CD4-positive, CD25-positive, alpha-beta regulatory T cell (primary cell): ENCODE data around the gene IMMP2L. TPM values are rescaled to one million over a fixed set of nuclear protein-coding genes. Genes with fewer than 3 reads are reported as not detected.

Experiments
- ATAC-seq, 2 donors: fragments of 150-1000 bp; cut with Tn5 transposase; one replicate each; pipeline ENCODE4 v1.10.0; 2021; ENCODE audit warnings: low read depth in 2 of 2, moderate number of reproducible peaks in 2 of 2, moderate library complexity in 1 of 2
- DNase-seq, 3 donors: peaks; one replicate each; pipeline versions ENCODE4 v3.0.0 to v3.0.0-alpha.2; 2012 to 2022; ENCODE audit warnings: mixed read lengths in 1 of 3
- H3K27ac ChIP-seq: one replicate; pipeline ENCODE4 v1.7.0; 2013; ENCODE audit warnings: mild to moderate bottlenecking, low read length; ENCODE audit not compliant: insufficient read depth, poor library complexity, severe bottlenecking
- H3K27me3 ChIP-seq: one replicate; pipeline ENCODE4 v1.7.0; 2013; ENCODE audit warnings: low read length; ENCODE audit not compliant: control insufficient read depth, insufficient read depth
- H3K36me3 ChIP-seq: one replicate; pipeline ENCODE4 v1.7.0; 2013; ENCODE audit warnings: mild to moderate bottlenecking, low read length, moderate library complexity; ENCODE audit not compliant: control insufficient read depth, insufficient read depth
- H3K4me1 ChIP-seq: 2 replicates; pipeline ENCODE4 v1.7.0; 2013; ENCODE audit warnings: mild to moderate bottlenecking, low read length; ENCODE audit not compliant: insufficient read depth, control insufficient read depth, poor library complexity, severe bottlenecking
- H3K4me3 ChIP-seq: one replicate; pipeline ENCODE4 v1.7.0; 2013; ENCODE audit warnings: low read depth, mild to moderate bottlenecking, low read length, moderate library complexity
- H3K9me3 ChIP-seq, 2 experiments: 1 replicate in 1 of 2; 2 replicates in 1 of 2; pipeline ENCODE4 v1.7.0; 2013; ENCODE audit warnings: low read length in 2 of 2, mild to moderate bottlenecking in 1 of 2, moderate library complexity in 1 of 2; ENCODE audit not compliant: control insufficient read depth in 2 of 2
- H3K27ac Mint-ChIP-seq, 3 donors: one replicate each; pipeline ENCODE4 v1.8.0; 2020 to 2022; ENCODE audit warnings: mild to moderate bottlenecking in 3 of 3, mixed read lengths in 3 of 3, moderate library complexity in 2 of 3
- H3K27me3 Mint-ChIP-seq: one replicate; pipeline ENCODE4 v1.8.0; 2022; ENCODE audit warnings: mild to moderate bottlenecking, mixed read lengths
- H3K36me3 Mint-ChIP-seq: one replicate; pipeline ENCODE4 v1.8.0; 2020; ENCODE audit warnings: mixed read lengths
- H3K4me1 Mint-ChIP-seq, 4 donors: one replicate each; pipeline ENCODE4 v1.8.0; 2020 to 2022; ENCODE audit warnings: mixed read lengths in 4 of 4, mild to moderate bottlenecking in 1 of 4
- H3K4me3 Mint-ChIP-seq, 4 donors: one replicate each; pipeline ENCODE4 v1.8.0; 2020 to 2022; ENCODE audit warnings: mild to moderate bottlenecking in 4 of 4, mixed read lengths in 4 of 4, moderate library complexity in 3 of 4
- H3K9me3 Mint-ChIP-seq, 7 donors: one replicate each; pipeline ENCODE4 v1.8.0; 2020 to 2022; ENCODE audit warnings: mixed read lengths in 7 of 7, mild to moderate bottlenecking in 3 of 7, moderate library complexity in 2 of 7
- polyA plus RNA-seq, 4 donors: library from polyadenylated mRNA; unstranded; fragments of 300-500 nt; fragmentation: Illumina TruSeq; gene quantifications; one replicate each; pipeline ENCODE4 v1.2.3, GENCODE V29; 2021
- total RNA-seq: library from RNA; stranded (reverse); gene quantifications from one replicate; pipeline ENCODE4 v1.2.3, GENCODE V29; 2022

Gene IMMP2L
- total and polyA plus RNA-seq, 5 donors from 2014 or later = 8.9 to 23.8 (median 17.1) TPM

DNA sequence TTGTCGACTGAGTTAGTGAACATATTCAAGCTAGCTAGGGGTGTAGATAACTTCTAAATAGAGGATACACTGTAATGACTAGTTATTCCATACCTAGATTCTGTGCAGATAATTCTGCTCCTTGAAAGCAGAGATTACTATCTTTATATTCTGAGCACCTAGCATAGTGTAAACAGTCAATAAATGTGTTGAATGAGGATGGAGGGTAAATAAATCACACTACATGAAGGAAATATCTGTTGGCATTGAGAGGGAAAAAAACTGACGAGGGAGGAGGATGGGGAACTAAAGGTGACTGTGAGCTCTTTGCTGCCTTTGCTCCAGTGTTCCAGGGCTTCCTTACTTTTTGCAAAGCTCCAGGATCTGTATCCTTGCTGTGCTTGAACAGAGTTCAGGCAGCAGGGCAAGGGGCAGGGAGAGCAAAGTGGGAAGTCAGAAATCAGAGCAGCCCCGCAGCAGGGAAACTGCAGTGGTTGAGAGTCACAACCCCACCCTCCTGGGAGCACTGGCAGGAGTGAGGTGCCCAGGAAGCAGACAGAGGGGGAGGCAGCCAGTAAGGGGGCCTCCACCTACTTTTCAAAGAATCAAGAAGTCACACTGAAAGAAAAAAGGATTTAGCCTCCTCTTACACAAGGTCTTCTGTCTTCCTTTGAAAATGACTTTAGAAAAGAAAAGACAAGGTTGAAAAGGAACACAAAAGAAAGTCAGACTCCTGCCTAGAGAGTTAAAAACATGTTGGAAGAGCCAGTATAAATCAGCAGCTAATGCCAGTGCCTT lies 543.1 kb downstream of the IMMP2L start:
- Histone ChIP-seq H3K27me3 (no peaks in the 10 kb centered on the region), H3K4me1 (peaks cover 8% of the 10 kb centered on the region), H3K27ac (no peak overlapping the region), H3K4me3 (no peak overlapping the region), H3K36me3 (no peaks in the 10 kb centered on the region), H3K9me3 (no peaks in the 10 kb centered on the region)
- ATAC-seq (no peak), DNase-seq (peak in 1 of 3 donors; percentile 76)
- H3K4me3 Mint-ChIP-seq = peak overlapping the region in 3 of 4 donors; percentile 17 to 61 (median 29)
- peak overlapping the region; percentile 81 to 88 (median 87) for H3K27ac Mint-ChIP-seq
- H3K9me3 Mint-ChIP-seq = no peaks in the 10 kb centered on the region
- H3K36me3 Mint-ChIP-seq = peaks cover 9% of the 10 kb centered on the region
- H3K27me3 Mint-ChIP-seq = no peaks in the 10 kb centered on the region
- H3K4me1 Mint-ChIP-seq = peaks cover 10 to 51% (median 33%) of the 10 kb centered on the region in 4 donors

DNA sequence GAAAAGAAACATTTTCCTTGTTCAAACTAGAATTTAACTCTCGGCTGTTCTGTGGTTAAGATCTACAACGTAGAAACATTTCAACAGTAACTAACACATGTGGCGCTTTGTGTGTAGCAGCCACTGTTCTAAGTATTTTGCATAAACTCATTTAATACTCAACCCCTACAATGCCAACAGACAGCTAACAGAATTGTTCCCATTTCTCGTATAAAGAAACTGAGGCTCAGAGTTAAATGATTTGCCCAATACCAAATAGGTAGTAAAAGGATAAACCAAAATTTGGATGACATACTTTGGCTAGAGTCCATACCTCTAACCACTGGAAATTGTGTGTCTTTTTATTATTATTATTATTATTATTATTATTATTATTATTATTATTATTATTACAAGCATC lies 543.8 kb downstream of the IMMP2L start:
- H3K36me3 ChIP-seq = no peaks in the 10 kb centered on the region
- no peak overlapping the region for H3K4me3 Mint-ChIP-seq
- H3K4me3 ChIP-seq = no peak overlapping the region
- no peaks in the 10 kb centered on the region for H3K9me3 ChIP-seq
- no peaks in the 10 kb centered on the region for H3K9me3 Mint-ChIP-seq
- peaks cover 9% of the 10 kb centered on the region for H3K36me3 Mint-ChIP-seq
- H3K27ac ChIP-seq = no peak overlapping the region
- DNase-seq = no peak
- H3K27ac Mint-ChIP-seq = no peak overlapping the region
- H3K4me1 ChIP-seq = peaks cover 15% of the 10 kb centered on the region
- peaks cover 10 to 50% (median 34%) of the 10 kb centered on the region in 4 donors for H3K4me1 Mint-ChIP-seq
- no peak for ATAC-seq
- H3K27me3 Mint-ChIP-seq = no peaks in the 10 kb centered on the region
- no peaks in the 10 kb centered on the region for H3K27me3 ChIP-seq

DNA sequence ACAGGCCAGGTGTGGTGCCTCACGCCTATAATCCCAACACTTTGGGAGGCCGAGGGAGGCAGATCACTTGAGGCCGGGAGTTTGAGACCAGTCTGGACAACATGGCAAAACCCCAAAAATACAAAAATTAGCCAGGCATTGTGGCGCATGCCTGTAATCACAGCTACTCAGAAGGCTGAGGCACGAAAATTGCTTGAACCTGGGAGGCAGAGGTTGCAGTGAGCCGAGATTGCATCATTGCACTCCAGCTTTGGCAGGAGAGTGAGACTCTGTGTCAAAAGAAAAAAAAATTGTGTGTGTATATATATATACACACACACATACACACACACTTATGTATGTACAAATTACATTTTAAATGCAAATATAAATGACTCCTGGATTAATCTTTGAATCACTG lies 548.2 kb downstream of the IMMP2L start:
- ATAC-seq (no peak), DNase-seq (no peak)
- Histone ChIP-seq H3K9me3 (no peaks in the 10 kb centered on the region), H3K4me1 (peaks cover 41% of the 10 kb centered on the region), H3K4me3 (peak overlapping the region; percentile 75), H3K36me3 (no peaks in the 10 kb centered on the region), H3K27ac (peak overlapping the region; percentile 69), H3K27me3 (no peaks in the 10 kb centered on the region)
- Mint-ChIP-seq H3K27me3 (no peaks in the 10 kb centered on the region), H3K27ac (peak overlapping the region; percentile 88 to 89 (median 89)), H3K9me3 (no peaks in the 10 kb centered on the region), H3K4me3 (no peak overlapping the region), H3K4me1 (peaks cover 20 to 72% (median 59%) of the 10 kb centered on the region in 4 donors), H3K36me3 (peaks cover 3% of the 10 kb centered on the region)

DNA sequence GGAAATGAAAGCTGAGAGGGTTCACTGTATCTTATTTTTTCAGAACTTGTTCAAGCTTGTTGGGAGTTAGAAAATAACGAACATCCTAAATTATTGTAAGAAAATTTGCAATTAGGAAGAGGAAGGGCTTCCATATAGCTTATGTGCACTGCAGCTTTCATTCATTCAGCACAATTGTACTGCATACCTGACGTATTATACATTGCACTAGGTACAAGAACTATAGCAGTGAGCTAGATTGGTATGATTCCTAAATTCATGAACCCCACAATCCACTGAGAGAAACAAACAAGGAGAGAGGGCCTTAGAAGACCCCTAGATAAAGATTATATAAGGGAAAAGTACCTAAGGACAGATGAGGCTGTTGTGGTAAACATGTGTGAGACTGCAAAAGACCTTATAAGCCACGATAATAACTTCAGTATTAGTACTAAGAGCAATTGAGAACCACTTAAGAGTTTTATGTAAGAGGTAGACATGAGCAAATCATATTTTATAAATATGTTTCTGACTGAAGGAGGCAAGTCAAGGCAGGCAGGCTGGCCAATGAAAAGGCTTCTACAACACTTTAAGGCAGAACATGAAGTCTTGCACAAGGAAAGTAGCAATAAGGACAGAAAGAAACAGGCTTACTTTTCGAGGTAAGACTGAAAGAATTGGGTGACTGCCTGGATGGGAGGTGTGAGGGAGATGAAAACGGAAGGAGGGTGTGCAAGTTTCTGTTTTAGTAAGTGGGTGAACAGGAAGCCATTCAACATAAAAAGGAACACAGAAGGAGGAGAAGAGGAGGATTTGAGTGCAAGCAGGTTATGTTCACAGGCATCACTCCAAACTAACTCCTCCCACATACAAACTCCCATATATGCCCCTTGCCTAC lies 549.3 kb downstream of the IMMP2L start:
- H3K9me3 ChIP-seq = no peaks in the 10 kb centered on the region
- H3K4me1 ChIP-seq = peaks cover 41% of the 10 kb centered on the region
- H3K27ac ChIP-seq = peak overlapping the region; percentile 69
- H3K27me3 Mint-ChIP-seq = no peaks in the 10 kb centered on the region
- H3K4me3 Mint-ChIP-seq = peak overlapping the region; percentile 9 to 86 (median 76)
- no peaks in the 10 kb centered on the region for H3K9me3 Mint-ChIP-seq
- peak overlapping the region; percentile 75 for H3K4me3 ChIP-seq
- peak overlapping the region; percentile 88 to 92 (median 89) for H3K27ac Mint-ChIP-seq
- H3K4me1 Mint-ChIP-seq = peaks cover 17 to 67% (median 57%) of the 10 kb centered on the region in 4 donors
- peak in 2 of 3 donors; percentile 54 to 92 for DNase-seq
- no peaks in the 10 kb centered on the region for H3K36me3 Mint-ChIP-seq
- no peaks in the 10 kb centered on the region for H3K27me3 ChIP-seq
- peak; percentile 77 to 80 for ATAC-seq
- no peaks in the 10 kb centered on the region for H3K36me3 ChIP-seq

DNA sequence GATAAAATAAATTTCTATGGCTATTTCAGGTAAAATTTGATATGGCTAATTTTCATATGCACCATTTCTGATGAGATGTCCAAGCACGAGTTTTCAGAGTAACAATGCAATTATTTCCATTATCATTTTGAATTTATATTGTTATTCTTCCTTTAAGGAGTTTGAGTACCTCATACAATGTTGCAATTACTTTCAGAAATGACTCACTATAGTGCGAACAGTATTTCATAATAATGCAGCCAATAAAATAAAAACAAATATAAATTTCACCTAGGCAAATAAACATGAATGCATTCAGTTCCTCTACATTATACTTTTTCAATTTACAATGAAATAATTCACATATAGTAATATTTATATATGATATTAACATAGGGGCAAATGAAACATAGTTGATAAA lies 550.1 kb downstream of the IMMP2L start:
- no peaks in the 10 kb centered on the region for H3K9me3 ChIP-seq
- H3K27me3 Mint-ChIP-seq = no peaks in the 10 kb centered on the region
- DNase-seq (no peak), ATAC-seq (no peak)
- H3K27ac Mint-ChIP-seq = peak overlapping the region; percentile 79 to 87 (median 84)
- H3K27me3 ChIP-seq = no peaks in the 10 kb centered on the region
- peak overlapping the region; percentile 69 for H3K27ac ChIP-seq
- peaks cover 17 to 61% (median 55%) of the 10 kb centered on the region in 4 donors for H3K4me1 Mint-ChIP-seq
- no peak overlapping the region for H3K4me3 Mint-ChIP-seq
- no peaks in the 10 kb centered on the region for H3K36me3 ChIP-seq
- peaks cover 41% of the 10 kb centered on the region for H3K4me1 ChIP-seq
- no peaks in the 10 kb centered on the region for H3K36me3 Mint-ChIP-seq
- peak overlapping the region; percentile 75 for H3K4me3 ChIP-seq
- H3K9me3 Mint-ChIP-seq = no peaks in the 10 kb centered on the region

DNA sequence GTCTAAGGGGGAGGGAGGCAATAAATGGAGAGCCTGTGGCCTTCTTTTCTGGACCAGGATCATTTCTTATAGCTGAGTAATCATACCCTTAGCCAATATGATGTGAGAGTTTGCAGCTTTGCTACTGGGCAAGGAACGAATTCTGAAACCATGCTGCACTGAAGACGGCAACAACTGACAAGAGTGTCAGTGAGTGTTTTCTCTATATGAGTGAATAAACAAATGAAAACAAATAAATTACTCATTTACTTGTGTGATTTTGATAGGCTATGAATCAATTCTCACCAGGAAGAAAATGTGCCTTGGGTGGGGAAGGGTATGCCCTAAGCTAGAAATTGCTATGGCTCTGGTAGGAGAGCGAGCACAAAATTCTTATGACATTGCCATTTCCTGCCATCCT lies 550.8 kb downstream of the IMMP2L start:
- H3K4me3 Mint-ChIP-seq = peak overlapping the region in 3 of 4 donors; percentile 4 to 38 (median 31)
- peak overlapping the region; percentile 79 to 87 (median 84) for H3K27ac Mint-ChIP-seq

DNA sequence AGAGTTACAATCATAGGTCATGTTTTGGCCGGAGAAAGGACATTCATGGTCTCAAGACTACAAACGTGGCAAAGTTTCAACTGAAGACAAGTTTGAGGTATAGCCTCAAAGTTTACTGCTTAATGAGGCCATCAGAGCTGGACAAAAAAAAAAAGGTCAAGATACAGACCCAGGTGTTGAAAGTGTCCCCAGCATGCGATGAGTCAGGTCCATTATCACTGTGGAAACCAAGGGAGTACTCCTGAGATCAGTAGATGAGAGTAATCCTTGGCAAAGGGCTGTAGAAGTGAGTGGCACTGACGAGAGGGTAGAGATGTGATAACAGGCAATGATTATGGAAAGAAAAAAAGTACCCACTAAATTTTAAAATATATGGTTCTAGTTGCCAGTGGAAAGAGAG lies 551.5 kb downstream of the IMMP2L start:
- ATAC-seq (no peak), DNase-seq (no peak)
- H3K27ac Mint-ChIP-seq = peak overlapping the region; percentile 67 to 84 (median 79)
- no peak overlapping the region for H3K27ac ChIP-seq
- no peaks in the 10 kb centered on the region for H3K36me3 Mint-ChIP-seq
- no peaks in the 10 kb centered on the region for H3K27me3 Mint-ChIP-seq
- peaks cover 17 to 58% (median 53%) of the 10 kb centered on the region in 4 donors for H3K4me1 Mint-ChIP-seq
- H3K9me3 ChIP-seq = no peaks in the 10 kb centered on the region
- H3K36me3 ChIP-seq = no peaks in the 10 kb centered on the region
- H3K9me3 Mint-ChIP-seq = no peaks in the 10 kb centered on the region
- no peak overlapping the region for H3K4me3 ChIP-seq
- peaks cover 41% of the 10 kb centered on the region for H3K4me1 ChIP-seq
- no peaks in the 10 kb centered on the region for H3K27me3 ChIP-seq
- H3K4me3 Mint-ChIP-seq = peak overlapping the region in 2 of 4 donors; percentile 4 to 38

More for the DNA sequence above, 550.8 kb downstream of the IMMP2L start:
- Histone ChIP-seq H3K36me3 (no peaks in the 10 kb centered on the region), H3K4me1 (peaks cover 41% of the 10 kb centered on the region), H3K4me3 (peak overlapping the region; percentile 75), H3K9me3 (no peaks in the 10 kb centered on the region), H3K27me3 (no peaks in the 10 kb centered on the region), H3K27ac (no peak overlapping the region)
- no peak for ATAC-seq
- H3K4me1 Mint-ChIP-seq = peaks cover 17 to 61% (median 55%) of the 10 kb centered on the region in 4 donors
- no peaks in the 10 kb centered on the region for H3K27me3 Mint-ChIP-seq
- DNase-seq = no peak
- H3K36me3 Mint-ChIP-seq = no peaks in the 10 kb centered on the region
- H3K9me3 Mint-ChIP-seq = no peaks in the 10 kb centered on the region
